Kidney (tissue), 14 donors: ENCODE data around the gene MTMR8. TPM values are rescaled to one million over a fixed set of nuclear protein-coding genes. Genes with fewer than 3 reads are reported as not detected.

Experiments used
- DNase-seq, 5 donors: peaks; one replicate each; pipeline ENCODE4 v3.0.0-alpha.2; 2013 to 2020
- FAIRE-seq: peaks from 2 replicates; lab custom pipeline; 2012; peaks lifted over from hg19 to GRCh38; lab: Jason Lieb, UNC
- H3K27ac ChIP-seq, 2 donors: one replicate each; pipeline ENCODE4 v1.7.0; 2013; ENCODE audit warnings: low read depth in 2 of 2, low read length in 2 of 2, inconsistent platforms in 1 of 2
- H3K27me3 ChIP-seq: one replicate; pipeline ENCODE4 v1.7.1; 2013; ENCODE audit warnings: low read length, inconsistent platforms; ENCODE audit not compliant: control insufficient read depth, insufficient read depth
- H3K36me3 ChIP-seq, 3 donors: one replicate each; pipeline versions ENCODE4 v1.7.0 to v1.7.1; 2013; ENCODE audit warnings: low read length in 3 of 3, control low read depth in 1 of 3, inconsistent platforms in 1 of 3; ENCODE audit not compliant: insufficient read depth in 3 of 3, control insufficient read depth in 2 of 3
- H3K4me1 ChIP-seq, 3 donors: one replicate each; pipeline versions ENCODE4 v1.7.0 to v1.7.1; 2013; ENCODE audit warnings: low read length in 3 of 3, inconsistent platforms in 1 of 3, low read depth in 1 of 3; ENCODE audit not compliant: control insufficient read depth in 2 of 3, insufficient read depth in 2 of 3
- H3K4me3 ChIP-seq, 3 donors: one replicate each; pipeline versions ENCODE4 v1.7.0 to v1.8.1; 2013; ENCODE audit warnings: low read length in 3 of 3, control low read depth in 1 of 3, inconsistent platforms in 1 of 3
- H3K9ac ChIP-seq, 3 donors: one replicate each; pipeline versions ENCODE4 v1.7.0 to v1.7.1; 2013; ENCODE audit warnings: low read length in 3 of 3, control low read depth in 1 of 3, inconsistent platforms in 1 of 3
- H3K9me3 ChIP-seq, 3 donors: one replicate each; pipeline versions ENCODE4 v1.7.0 to v1.7.1; 2013; ENCODE audit warnings: low read length in 3 of 3, control low read depth in 1 of 3, inconsistent platforms in 1 of 3; ENCODE audit not compliant: control insufficient read depth in 2 of 3, insufficient read depth in 1 of 3
- CTCF ChIP-seq: IDR thresholded peaks from 3 replicates; pipeline ENCODE4 v1.5.1; 2012; ENCODE audit warnings: mild to moderate bottlenecking, moderate library complexity, borderline replicate concordance; ENCODE audit not compliant: insufficient read depth; ENCODE audit errors: extremely low read depth
- intact Hi-C: fragments of 100-400 bp; cut with DNase I; formaldehyde crosslinking; loops from one replicate; pipeline ENCODE4 v1.11.1; 2022
- polyA plus RNA-seq: library from polyadenylated mRNA; stranded (reverse); fragments of 350-450 nt; fragmentation: Illumina TruSeq; extraction: RNeasy Lipid Tissue Mini Kit (QIAGEN cat#74804); gene quantifications from one replicate; pipeline ENCODE4 v1.2.3, GENCODE V29; 2014; ENCODE audit warnings: low read depth, low replicate concordance; ENCODE audit not compliant: insufficient read depth
- total RNA-seq: library from RNA; stranded (reverse); fragmentation: NEBNext Ultra II Directional; extraction: Animal tissue kit (Norgen Biotek cat#: 25700); gene quantifications from one replicate; pipeline ENCODE4 v1.2.1, GENCODE V29; 2021
- donor health status: control.
- donor health status: control.
- donor health status: control.
- donor health status: control.
- donor health status: control.
- donor health status: DM: yes; HTN: yes; CAD: no.
- donor health status: Normal renal cell carcinoma (clear cell type).

The MTMR8 gene
- total and polyA plus RNA-seq, 2 donors from 2014 or later, result 1.3 to 2.7 TPM

DNA sequence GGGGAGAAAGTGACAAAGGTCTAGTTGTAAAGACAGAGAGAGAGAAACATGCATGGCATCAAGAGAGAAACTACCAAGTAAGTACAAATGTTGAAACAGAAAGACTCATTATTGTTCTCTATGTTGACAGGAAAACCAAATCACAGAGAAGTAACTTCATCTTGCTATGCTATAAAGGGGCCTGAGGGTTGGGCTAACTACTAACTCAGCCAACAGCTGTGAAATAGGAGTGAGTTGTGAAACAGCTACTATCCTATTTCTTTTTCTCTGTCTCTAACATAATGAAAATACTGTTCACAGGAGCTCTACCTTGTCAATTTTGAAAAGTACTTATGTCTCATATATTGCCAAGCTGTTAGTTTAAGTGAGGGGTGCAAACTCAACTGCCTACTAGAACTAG, 65.0 kb downstream of the MTMR8 start:
- Histone ChIP-seq H3K9me3 (no peaks in the 10 kb centered on the region), H3K27me3 (no peaks in the 10 kb centered on the region), H3K36me3 (no peaks in the 10 kb centered on the region), H3K4me1 (no peaks in the 10 kb centered on the region), H3K4me3 (no peak overlapping the region), H3K27ac (no peak overlapping the region), H3K9ac (no peak overlapping the region)
- no peak for FAIRE-seq
- no peak for DNase-seq
- intact Hi-C loops, result no loop called here
- no peak for TF ChIP-seq CTCF

GRCh38 chrX:64321507-64321906, 73.7 kb downstream of the MTMR8 start:
- no peak for TF ChIP-seq CTCF
- intact Hi-C loops, result no loop called here

GRCh38 chrX:64313624-64314023, 81.6 kb downstream of the MTMR8 start:
- Histone ChIP-seq H3K4me3 (no peak overlapping the region), H3K9ac (no peak overlapping the region), H3K27me3 (no peaks in the 10 kb centered on the region), H3K27ac (no peak overlapping the region), H3K9me3 (no peaks in the 10 kb centered on the region), H3K4me1 (no peaks in the 10 kb centered on the region), H3K36me3 (no peaks in the 10 kb centered on the region)
- intact Hi-C loops, result no loop called here
- TF ChIP-seq CTCF, result no peak
- FAIRE-seq, result no peak
- DNase-seq, result no peak

More at GRCh38 chrX:64321507-64321906, 73.7 kb downstream of the MTMR8 start:
- H3K36me3 ChIP-seq, result peaks cover 0 to 2% (median 0%) of the 10 kb centered on the region in 3 donors
- H3K27ac ChIP-seq, result no peak overlapping the region
- no peak overlapping the region for H3K9ac ChIP-seq
- FAIRE-seq (no peak), DNase-seq (no peak)
- H3K27me3 ChIP-seq, result no peaks in the 10 kb centered on the region
- H3K4me1 ChIP-seq, result no peaks in the 10 kb centered on the region
- H3K4me3 ChIP-seq, result no peak overlapping the region
- no peaks in the 10 kb centered on the region for H3K9me3 ChIP-seq

- no peak for TF ChIP-seq CTCF
- intact Hi-C loops, result no loop called here
Observed at GRCh38 chrX:64306712-64307111, 88.5 kb downstream of the MTMR8 start.

More at GRCh38 chrX:64306712-64307111, 88.5 kb downstream of the MTMR8 start:
- Histone ChIP-seq H3K36me3 (no peaks in the 10 kb centered on the region), H3K4me3 (no peak overlapping the region), H3K27me3 (no peaks in the 10 kb centered on the region), H3K9me3 (no peaks in the 10 kb centered on the region), H3K27ac (no peak overlapping the region), H3K9ac (no peak overlapping the region), H3K4me1 (no peaks in the 10 kb centered on the region)
- FAIRE-seq (no peak), DNase-seq (no peak)
